Prostate gland (tissue), 2 donors: Measurements from ENCODE around the gene UCP2. TPM values are rescaled to one million over a fixed set of nuclear protein-coding genes. Genes with fewer than 3 reads are reported as not detected.

ENCODE experiments used
- DNase-seq: peaks from one replicate; pipeline ENCODE4 v3.0.0-alpha.2; 2019; ENCODE audit warnings: low spot score
- H3K27ac ChIP-seq, 2 donors: fragments of 200-600 bp; sonication (generic); 2 replicates each; pipeline ENCODE4 v1.5.1; 2017 to 2019
- H3K27me3 ChIP-seq: fragments of 200-600 bp; sonication (generic); replicated peaks from 2 replicates; pipeline ENCODE4 v1.5.1; 2019; ENCODE audit not compliant: insufficient read depth
- H3K36me3 ChIP-seq, 2 donors: fragments of 200-600 bp; sonication (generic); 1 replicate in 1 of 2; 2 replicates in 1 of 2; pipeline versions ENCODE4 v1.5.1 to v1.8.1; 2017 to 2019
- H3K4me1 ChIP-seq: fragments of 200-600 bp; sonication (generic); replicated peaks from 2 replicates; pipeline ENCODE4 v1.5.1; 2019
- H3K4me3 ChIP-seq, 2 donors: fragments of 200-600 bp; sonication (generic); 2 replicates each; pipeline ENCODE4 v1.5.1; 2017 to 2019
- H3K9me3 ChIP-seq: fragments of 200-600 bp; sonication (generic); 2 replicates; pipeline ENCODE4 v1.5.1; 2017
- CTCF ChIP-seq, 4 experiments: fragments of 200-600 bp in 2 of 4; fragments of 450-650 bp in 2 of 4; sonication (generic) in 2 of 4; IDR thresholded peaks; 1 replicate in 3 of 4; 2 replicates in 1 of 4; pipeline ENCODE4 v1.5.1; 2016 to 2019; ENCODE audit warnings: antibody characterized with exemption in 4 of 4, mild to moderate bottlenecking in 2 of 4, moderate library complexity in 2 of 4
- POLR2A ChIP-seq: fragments of 450-650 bp; IDR thresholded peaks from one replicate; pipeline ENCODE4 v1.6.1; 2016; ENCODE audit warnings: antibody characterized with exemption, mild to moderate bottlenecking
- POLR2AphosphoS5 ChIP-seq: sonication (generic); formaldehyde crosslinking; IDR thresholded peaks from one replicate; pipeline ENCODE4 v1.6.1; 2017; ENCODE audit warnings: antibody characterized with exemption
- WGBS: methylation state at CpG from one replicate; pipeline ENCODE4 v1.1.5; 2018; 5-methylcytosine and 5-hydroxymethylcytosine counted together
- intact Hi-C: fragments of 100-400 bp; cut with DNase I; formaldehyde crosslinking; loops from one replicate; pipeline ENCODE4 v1.14.2; 2022
- total RNA-seq, 2 donors: library from RNA; depleted of rRNA; stranded (reverse); fragments of >200 nt; gene quantifications; one replicate each; pipeline ENCODE4 v1.1.0, GENCODE V29; 2016

The UCP2 gene
- total RNA-seq, 2 donors from 2014 or later: 13.6 to 23.1 TPM

GRCh38 chr11:73929388-73929787, 53.3 kb downstream of the UCP2 start:
- Histone ChIP-seq H3K9me3 (no peaks in the 10 kb centered on the region), H3K27me3 (no peaks in the 10 kb centered on the region), H3K4me1 (no peaks in the 10 kb centered on the region), H3K27ac (no peak overlapping the region), H3K4me3 (no peak overlapping the region), H3K36me3 (peaks cover 0 to 6% of the 10 kb centered on the region in 2 donors)
- WGBS: 95% methylated on average over 2 of the region's 2 CpGs
- TF ChIP-seq POLR2AphosphoS5: no peak
- TF ChIP-seq POLR2A: no peak
- TF ChIP-seq CTCF (IDR thresholded peaks at IDR 0.05): no peak
- intact Hi-C loops: no loop called here
- DNase-seq: no peak

Other genes starting within 250 kb of the UCP2 start
- 100 to 1,000 TPM; 152 to 200 TPM for gene RAB6A, start 221.8 kb downstream of the UCP2 start, total RNA-seq
- gene MRPL48, start 195.0 kb downstream of the UCP2 start, total RNA-seq: 10 to 100 TPM; 11.1 to 33.0 TPM
- 100 to 1,000 TPM in 1 of 2 donors, 10 to 100 TPM in 1; 57.0 to 136 TPM for gene COA4, start 106.0 kb downstream of the UCP2 start, total RNA-seq
- 10 to 100 TPM; 15.6 to 28.3 TPM for gene PAAF1, start 105.8 kb downstream of the UCP2 start, total RNA-seq
- 1 to 10 TPM in 1 of 2 donors, under 1 TPM in 1; 0.59 to 1.9 TPM for gene DNAJB13, start 31.8 kb downstream of the UCP2 start, total RNA-seq
- 1 to 10 TPM in 1 of 2 donors, under 1 TPM in 1; 0.55 to 6.8 TPM for gene UCP3, start 26.2 kb upstream of the UCP2 start, total RNA-seq
- gene C2CD3, start 188.2 kb upstream of the UCP2 start, total RNA-seq: 10 to 100 TPM; 38.7 to 49.6 TPM
- 10 to 100 TPM; 41.1 to 45.7 TPM for gene PPME1, start 188.4 kb upstream of the UCP2 start, total RNA-seq